HEK293 (cell line): ENCODE measurements around the gene CPNE4.

Experiments used
- CTCF ChIA-PET: fragments of 350-600 bp; formaldehyde crosslinking; extraction: SDS; loops from one replicate; lab custom pipeline; 2021; ENCODE audit warnings: antibody characterized with exemption; lab: Yijun Ruan, JAX
- POLR2A ChIA-PET: fragments of 300-600 bp; formaldehyde crosslinking; extraction: SDS; loops from one replicate; lab custom pipeline; 2020; ENCODE audit warnings: antibody characterized with exemption, inconsistent platforms; lab: Yijun Ruan, JAX
- H3K27ac ChIP-seq: fragments of 200-500 bp; sonication (Bioruptor generic); 2 replicates; pipeline ENCODE4 v1.5.1; 2014; ENCODE audit warnings: low read depth, low read length, control low read depth, inconsistent platforms; ENCODE audit errors: extremely low read depth
- H3K36me3 ChIP-seq, 2 experiments: fragments of 200-500 bp in 1 of 2; sonication (Bioruptor generic) in 1 of 2; 1 replicate in 1 of 2; 2 replicates in 1 of 2; pipeline ENCODE4 v1.5.1; 2014 to 2017; ENCODE audit warnings: inconsistent platforms in 2 of 2, low read length in 2 of 2; ENCODE audit not compliant: control insufficient read depth in 2 of 2, insufficient read depth in 1 of 2
- H3K4me1 ChIP-seq: fragments of 200-500 bp; sonication (Bioruptor generic); 2 replicates; pipeline ENCODE4 v1.5.1; 2014; ENCODE audit warnings: mild to moderate bottlenecking, low read length, inconsistent platforms; ENCODE audit not compliant: control insufficient read depth, insufficient read depth
- H3K4me3 ChIP-seq: 2 replicates; pipeline ENCODE4 v1.5.1; 2011; ENCODE audit warnings: low read depth, mild to moderate bottlenecking, control low read depth, low read length, moderate library complexity
- H3K9me3 ChIP-seq: fragments of 200-500 bp; sonication (Bioruptor generic); 2 replicates; pipeline ENCODE4 v1.5.1; 2014; ENCODE audit warnings: low read depth, low read length, inconsistent platforms; ENCODE audit not compliant: control insufficient read depth, insufficient read depth
- BCL11A ChIP-seq: fragments of 450-650 bp; formaldehyde crosslinking; IDR thresholded peaks from 2 replicates; pipeline ENCODE4 v1.5.1; 2016; ENCODE audit warnings: low read depth, missing biosample characterization, missing genetic modification characterization
- GFI1B ChIP-seq: fragments of 450-650 bp; formaldehyde crosslinking; IDR thresholded peaks from 2 replicates; pipeline ENCODE4 v1.5.1; 2016; ENCODE audit warnings: missing biosample characterization, missing genetic modification characterization
- GLI2 ChIP-seq: fragments of 450-650 bp; formaldehyde crosslinking; IDR thresholded peaks from 2 replicates; pipeline ENCODE4; 2017; ENCODE audit warnings: missing biosample characterization, missing genetic modification characterization, low read depth, borderline replicate concordance
- GLIS2 ChIP-seq: fragments of 450-650 bp; formaldehyde crosslinking; IDR thresholded peaks from 2 replicates; pipeline ENCODE4 v1.5.1; 2016; ENCODE audit warnings: missing biosample characterization, missing genetic modification characterization
- IKZF3 ChIP-seq: fragments of 450-650 bp; IDR thresholded peaks from 2 replicates; pipeline ENCODE4 v1.5.0; 2018; ENCODE audit warnings: missing biosample characterization, mild to moderate bottlenecking, missing genetic modification characterization, moderate library complexity
- KLF7 ChIP-seq: fragments of 450-650 bp; formaldehyde crosslinking; IDR thresholded peaks from 2 replicates; pipeline ENCODE4 v1.5.1; 2016; ENCODE audit warnings: missing biosample characterization, missing genetic modification characterization, borderline replicate concordance
- MYNN ChIP-seq: fragments of 450-650 bp; formaldehyde crosslinking; IDR thresholded peaks from 2 replicates; pipeline ENCODE4 v1.5.1; 2016; ENCODE audit warnings: missing biosample characterization, missing genetic modification characterization, borderline replicate concordance
- PRDM1 ChIP-seq: fragments of 450-650 bp; formaldehyde crosslinking; IDR thresholded peaks from 2 replicates; pipeline ENCODE4; 2016; ENCODE audit warnings: missing biosample characterization, missing genetic modification characterization
- SETDB1 ChIP-seq: IDR thresholded peaks from one replicate; pipeline ENCODE4 v1.6.1; 2017; ENCODE audit warnings: mild to moderate bottlenecking, low read length, moderate library complexity, mixed read lengths; ENCODE audit not compliant: insufficient read length
- SP3 ChIP-seq: fragments of 450-650 bp; formaldehyde crosslinking; IDR thresholded peaks from 2 replicates; pipeline ENCODE4 v1.5.1; 2016; ENCODE audit warnings: missing biosample characterization, missing genetic modification characterization
- ZBTB20 ChIP-seq: fragments of 450-650 bp; formaldehyde crosslinking; IDR thresholded peaks from 2 replicates; pipeline ENCODE4 v1.5.1; 2016; ENCODE audit warnings: missing biosample characterization, missing genetic modification characterization
- ZFP37 ChIP-seq: fragments of 450-650 bp; formaldehyde crosslinking; IDR thresholded peaks from 2 replicates; pipeline ENCODE4 v1.5.1; 2016; ENCODE audit warnings: missing biosample characterization, missing genetic modification characterization
- ZFP41 ChIP-seq: fragments of 450-650 bp; formaldehyde crosslinking; IDR thresholded peaks from 2 replicates; pipeline ENCODE4 v1.5.1; 2016; ENCODE audit warnings: missing biosample characterization, missing genetic modification characterization, borderline replicate concordance
- ZFP69B ChIP-seq: fragments of 450-650 bp; formaldehyde crosslinking; IDR thresholded peaks from 2 replicates; pipeline ENCODE4 v1.5.1; 2016; ENCODE audit warnings: missing biosample characterization, missing genetic modification characterization
- ZIC2 ChIP-seq: fragments of 450-650 bp; formaldehyde crosslinking; IDR thresholded peaks from 2 replicates; pipeline ENCODE4 v1.5.1; 2016; ENCODE audit warnings: missing biosample characterization, missing genetic modification characterization
- ZNF112 ChIP-seq: fragments of 450-650 bp; formaldehyde crosslinking; IDR thresholded peaks from 2 replicates; pipeline ENCODE4 v1.5.0; 2017; ENCODE audit warnings: missing biosample characterization, missing genetic modification characterization
- ZNF184 ChIP-seq: fragments of 450-650 bp; IDR thresholded peaks from 2 replicates; pipeline ENCODE4 v1.5.1; 2018; ENCODE audit warnings: missing biosample characterization, mild to moderate bottlenecking, missing genetic modification characterization
- ZNF202 ChIP-seq: fragments of 450-650 bp; formaldehyde crosslinking; IDR thresholded peaks from 2 replicates; pipeline ENCODE4 v1.5.1; 2016; ENCODE audit warnings: missing biosample characterization, missing genetic modification characterization, borderline replicate concordance
- ZNF214 ChIP-seq: fragments of 450-650 bp; formaldehyde crosslinking; IDR thresholded peaks from 2 replicates; pipeline ENCODE4 v1.5.1; 2017; ENCODE audit warnings: missing biosample characterization, mild to moderate bottlenecking, missing genetic modification characterization, borderline replicate concordance
- ZNF366 ChIP-seq: fragments of 450-650 bp; formaldehyde crosslinking; conservative IDR thresholded peaks from 2 replicates; pipeline ENCODE4 v1.5.1; 2016; ENCODE audit warnings: missing biosample characterization, missing genetic modification characterization
- ZNF37A ChIP-seq: fragments of 450-650 bp; IDR thresholded peaks from 2 replicates; pipeline ENCODE4 v1.5.1; 2018; ENCODE audit warnings: missing biosample characterization, missing genetic modification characterization
- ZNF48 ChIP-seq: fragments of 450-650 bp; formaldehyde crosslinking; IDR thresholded peaks from 2 replicates; pipeline ENCODE4 v1.5.1; 2016; ENCODE audit warnings: missing biosample characterization, missing genetic modification characterization
- ZNF521 ChIP-seq: fragments of 450-650 bp; formaldehyde crosslinking; IDR thresholded peaks from 2 replicates; pipeline ENCODE4 v1.5.1; 2017; ENCODE audit warnings: missing biosample characterization, mild to moderate bottlenecking, missing genetic modification characterization
- ZNF544 ChIP-seq: fragments of 450-650 bp; formaldehyde crosslinking; IDR thresholded peaks from 2 replicates; pipeline ENCODE4 v1.5.0; 2017; ENCODE audit warnings: missing biosample characterization, missing genetic modification characterization
- ZNF585B ChIP-seq: fragments of 450-650 bp; formaldehyde crosslinking; IDR thresholded peaks from 2 replicates; pipeline ENCODE4 v1.5.1; 2016; ENCODE audit warnings: missing biosample characterization, missing genetic modification characterization
- ZNF623 ChIP-seq: fragments of 450-650 bp; formaldehyde crosslinking; IDR thresholded peaks from 2 replicates; pipeline ENCODE4 v1.5.1; 2016; ENCODE audit warnings: missing biosample characterization, missing genetic modification characterization
- ZNF654 ChIP-seq: fragments of 450-650 bp; formaldehyde crosslinking; IDR thresholded peaks from 2 replicates; pipeline ENCODE4 v1.5.1; 2016; ENCODE audit warnings: low read depth, missing biosample characterization, missing genetic modification characterization
- ZSCAN23 ChIP-seq: fragments of 450-650 bp; formaldehyde crosslinking; IDR thresholded peaks from 2 replicates; pipeline ENCODE4 v1.5.1; 2016; ENCODE audit warnings: missing biosample characterization, missing genetic modification characterization
- TF ChIP-seq, protein P1 (sequence below): fragments of 450-650 bp; formaldehyde crosslinking; IDR thresholded peaks from 2 replicates; pipeline ENCODE4 v1.5.1; 2016; ENCODE audit warnings: missing biosample characterization, missing genetic modification characterization
- TF ChIP-seq, protein P2 (sequence below): fragments of 450-650 bp; formaldehyde crosslinking; IDR thresholded peaks from 2 replicates; pipeline ENCODE4 v1.5.1; 2016; ENCODE audit warnings: missing biosample characterization, missing genetic modification characterization
- TF ChIP-seq, protein P3 (sequence below): fragments of 450-650 bp; IDR thresholded peaks from 2 replicates; pipeline ENCODE4 v1.5.1; 2018; ENCODE audit warnings: missing biosample characterization, missing genetic modification characterization

Gene CPNE4

DNA sequence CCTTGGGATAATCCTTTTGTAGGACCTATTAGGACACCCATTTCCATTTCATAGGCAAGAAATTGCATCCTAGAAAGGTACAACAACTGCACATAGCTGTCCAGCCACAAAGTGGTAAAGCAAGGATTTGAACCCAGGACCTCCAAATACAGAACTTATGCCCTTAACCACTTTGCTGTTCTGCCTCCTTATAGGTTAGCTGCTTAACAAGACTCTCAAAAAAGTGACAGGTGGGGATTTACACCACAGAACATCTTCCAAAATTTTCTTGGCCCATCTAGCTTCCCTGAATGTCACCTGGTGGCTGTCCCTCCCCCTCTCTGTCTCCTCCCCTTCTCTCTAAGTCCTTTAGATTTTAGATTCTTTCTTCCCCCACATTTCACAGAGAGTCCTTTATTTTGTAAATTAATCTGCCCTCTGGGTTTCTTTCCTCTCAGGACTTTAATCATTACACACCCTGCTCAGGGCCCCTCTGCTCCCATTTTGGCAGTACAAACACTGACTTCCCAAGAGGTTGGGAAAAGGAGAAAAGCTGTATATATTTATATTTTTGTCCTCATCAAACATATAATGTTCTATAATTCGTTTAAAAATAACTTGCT is 120.6 kb downstream of the CPNE4 start:
- TF ChIP-seq ZNF521 (tag by site-specific recombination), result no peak
- no peak for TF ChIP-seq SP3
- no peak for TF ChIP-seq ZNF544 (tag by site-specific recombination)
- no peak for TF ChIP-seq ZNF202
- TF ChIP-seq IKZF3, result no peak
- TF ChIP-seq GLI2 (tag by site-specific recombination), result no peak
- TF ChIP-seq, protein P1, sequence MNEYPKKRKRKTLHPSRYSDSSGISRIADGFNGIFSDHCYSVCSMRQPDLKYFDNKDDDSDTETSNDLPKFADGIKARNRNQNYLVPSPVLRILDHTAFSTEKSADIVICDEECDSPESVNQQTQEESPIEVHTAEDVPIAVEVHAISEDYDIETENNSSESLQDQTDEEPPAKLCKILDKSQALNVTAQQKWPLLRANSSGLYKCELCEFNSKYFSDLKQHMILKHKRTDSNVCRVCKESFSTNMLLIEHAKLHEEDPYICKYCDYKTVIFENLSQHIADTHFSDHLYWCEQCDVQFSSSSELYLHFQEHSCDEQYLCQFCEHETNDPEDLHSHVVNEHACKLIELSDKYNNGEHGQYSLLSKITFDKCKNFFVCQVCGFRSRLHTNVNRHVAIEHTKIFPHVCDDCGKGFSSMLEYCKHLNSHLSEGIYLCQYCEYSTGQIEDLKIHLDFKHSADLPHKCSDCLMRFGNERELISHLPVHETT (tag by site-specific recombination), result no peak
- no peak for TF ChIP-seq ZNF184 (tag by site-specific recombination)
- no peak for TF ChIP-seq ZSCAN23 (tag by site-specific recombination)
- TF ChIP-seq SETDB1, result no peak
- TF ChIP-seq ZNF623, result no peak
- no peak for TF ChIP-seq ZBTB20
- Histone ChIP-seq H3K27ac (no peak overlapping the region), H3K4me3 (no peak overlapping the region), H3K9me3 (no peaks in the 10 kb centered on the region), H3K4me1 (no peaks in the 10 kb centered on the region), H3K36me3 (no peaks in the 10 kb centered on the region)
- ChIA-PET CTCF (interaction anchor here (0.7 kb wide), 1 partner anchor 909 kb away, joined by 3 read pairs; no protein-coding TSS in a partner anchor), POLR2A (no interaction called here)

DNA sequence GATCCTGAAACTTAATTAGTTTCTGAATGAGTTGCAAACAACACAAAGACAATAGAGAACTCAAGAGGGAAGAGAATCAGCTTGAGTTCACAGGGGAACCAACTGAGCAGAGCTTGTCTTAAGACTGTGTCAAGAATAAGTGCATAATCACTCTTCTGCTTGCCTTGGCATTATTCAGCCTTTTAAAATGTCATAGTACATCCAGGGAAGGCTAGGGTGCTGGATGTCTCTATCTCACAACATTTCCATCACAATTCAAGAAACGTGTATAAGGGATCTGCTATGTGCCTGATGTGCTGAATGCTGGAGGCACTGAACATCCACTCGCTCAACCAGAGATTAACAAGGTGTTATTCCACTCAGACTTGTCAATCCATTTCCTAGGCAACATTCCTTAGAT is 122.6 kb downstream of the CPNE4 start:
- Histone ChIP-seq H3K9me3 (no peaks in the 10 kb centered on the region), H3K4me1 (no peaks in the 10 kb centered on the region), H3K4me3 (no peak overlapping the region), H3K27ac (no peak overlapping the region), H3K36me3 (no peaks in the 10 kb centered on the region)
- no peak for TF ChIP-seq ZNF214 (tag by site-specific recombination)
- TF ChIP-seq ZFP69B, result no peak
- no peak for TF ChIP-seq GLIS2 (tag by site-specific recombination)
- no peak for TF ChIP-seq PRDM1 (tag by site-specific recombination)
- no peak for TF ChIP-seq GFI1B
- TF ChIP-seq, protein P2, sequence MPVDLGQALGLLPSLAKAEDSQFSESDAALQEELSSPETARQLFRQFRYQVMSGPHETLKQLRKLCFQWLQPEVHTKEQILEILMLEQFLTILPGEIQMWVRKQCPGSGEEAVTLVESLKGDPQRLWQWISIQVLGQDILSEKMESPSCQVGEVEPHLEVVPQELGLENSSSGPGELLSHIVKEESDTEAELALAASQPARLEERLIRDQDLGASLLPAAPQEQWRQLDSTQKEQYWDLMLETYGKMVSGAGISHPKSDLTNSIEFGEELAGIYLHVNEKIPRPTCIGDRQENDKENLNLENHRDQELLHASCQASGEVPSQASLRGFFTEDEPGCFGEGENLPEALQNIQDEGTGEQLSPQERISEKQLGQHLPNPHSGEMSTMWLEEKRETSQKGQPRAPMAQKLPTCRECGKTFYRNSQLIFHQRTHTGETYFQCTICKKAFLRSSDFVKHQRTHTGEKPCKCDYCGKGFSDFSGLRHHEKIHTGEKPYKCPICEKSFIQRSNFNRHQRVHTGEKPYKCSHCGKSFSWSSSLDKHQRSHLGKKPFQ (tag by site-specific recombination), result no peak
- TF ChIP-seq ZFP41 (tag by site-specific recombination), result no peak
- TF ChIP-seq BCL11A (tag by site-specific recombination), result no peak
- TF ChIP-seq, protein P3, sequence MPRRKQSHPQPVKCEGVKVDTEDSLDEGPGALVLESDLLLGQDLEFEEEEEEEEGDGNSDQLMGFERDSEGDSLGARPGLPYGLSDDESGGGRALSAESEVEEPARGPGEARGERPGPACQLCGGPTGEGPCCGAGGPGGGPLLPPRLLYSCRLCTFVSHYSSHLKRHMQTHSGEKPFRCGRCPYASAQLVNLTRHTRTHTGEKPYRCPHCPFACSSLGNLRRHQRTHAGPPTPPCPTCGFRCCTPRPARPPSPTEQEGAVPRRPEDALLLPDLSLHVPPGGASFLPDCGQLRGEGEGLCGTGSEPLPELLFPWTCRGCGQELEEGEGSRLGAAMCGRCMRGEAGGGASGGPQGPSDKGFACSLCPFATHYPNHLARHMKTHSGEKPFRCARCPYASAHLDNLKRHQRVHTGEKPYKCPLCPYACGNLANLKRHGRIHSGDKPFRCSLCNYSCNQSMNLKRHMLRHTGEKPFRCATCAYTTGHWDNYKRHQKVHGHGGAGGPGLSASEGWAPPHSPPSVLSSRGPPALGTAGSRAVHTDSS (tag by site-specific recombination), result no peak
- no peak for TF ChIP-seq ZNF585B (tag by site-specific recombination)
- no peak for TF ChIP-seq GLI2 (tag by site-specific recombination)
- no peak for TF ChIP-seq ZNF366 (tag by site-specific recombination)
- no peak for TF ChIP-seq ZNF48
- no peak for TF ChIP-seq ZFP37 (tag by site-specific recombination)
- TF ChIP-seq ZNF37A (tag by site-specific recombination), result no peak
- no peak for TF ChIP-seq ZNF654
- TF ChIP-seq MYNN (tag by site-specific recombination), result no peak
- TF ChIP-seq KLF7 (tag by site-specific recombination), result no peak
- TF ChIP-seq ZNF112 (tag by site-specific recombination), result no peak
- no peak for TF ChIP-seq ZIC2 (tag by site-specific recombination)
- POLR2A ChIA-PET, result no interaction called here
- CTCF ChIA-PET, result interaction anchor here (0.7 kb wide), 1 partner anchor 117 kb away, joined by 3 read pairs; no protein-coding TSS in a partner anchor
